ENCODE measurements around the gene CBLIF.
"Not testable (repeated sequence)": the region's sequence is repeated elsewhere in the genome, so short reads cannot be mapped to it uniquely, and the experiment has no call there.

The CBLIF gene

GRCh38 chr11:59845399-59845798 lies at the start of gene CBLIF:
CBLIF (minus strand) TSS chr11:59845499; CDS start chr11:59845453, 46 bp downstream.
- no peak for DNase-seq (ENCODE audit: low read depth in 2 of 2)

- no peak for DNase-seq (ENCODE audit: low read depth in 2 of 2)
These were observed 49.3 kb upstream of the CBLIF start for GRCh38 chr11:59894616-59895015.

GRCh38 chr11:59891781-59892181 lies 46.5 kb upstream of the CBLIF start:
- DNase-seq (ENCODE audit: low read depth in 2 of 2): no peak

- not testable (repeated sequence) for DNase-seq (ENCODE audit: low read depth in 2 of 2)
These were observed 41.9 kb upstream of the CBLIF start for GRCh38 chr11:59887156-59887555.

GRCh38 chr11:59883597-59883996 lies 38.3 kb upstream of the CBLIF start:
- no peak for DNase-seq (ENCODE audit: low read depth in 2 of 2)

GRCh38 chr11:59879567-59879966 lies 34.3 kb upstream of the CBLIF start:
- no peak for DNase-seq (ENCODE audit: low read depth in 2 of 2)

GRCh38 chr11:59878575-59878974 lies 33.3 kb upstream of the CBLIF start, which contains the start of gene OOSP3:
OOSP3 (plus strand) TSS chr11:59878782; CDS start chr11:59878809, 27 bp downstream.
- DNase-seq (ENCODE audit: low read depth in 2 of 2): no peak

- DNase-seq (ENCODE audit: low read depth in 2 of 2): no peak
These were observed 32.5 kb upstream of the CBLIF start for GRCh38 chr11:59877784-59878183.

GRCh38 chr11:59877325-59877724 lies 32.0 kb upstream of the CBLIF start:
- DNase-seq (ENCODE audit: low read depth in 2 of 2): no peak

- no peak for DNase-seq (ENCODE audit: low read depth in 2 of 2)
These were observed 30.7 kb upstream of the CBLIF start for GRCh38 chr11:59875856-59876519.

- DNase-seq (ENCODE audit: low read depth in 2 of 2): no peak
These were observed 26.8 kb upstream of the CBLIF start for GRCh38 chr11:59872076-59872475.

GRCh38 chr11:59867946-59868345 lies 22.6 kb upstream of the CBLIF start:
- DNase-seq (ENCODE audit: low read depth in 2 of 2): no peak

GRCh38 chr11:59866836-59867235 lies 21.5 kb upstream of the CBLIF start:
- no peak for DNase-seq (ENCODE audit: low read depth in 2 of 2)

GRCh38 chr11:59866397-59866796 lies 21.1 kb upstream of the CBLIF start, which contains the start of gene TCN1:
TCN1 (minus strand) TSS chr11:59866487; CDS start chr11:59866470, 17 bp downstream.
- DNase-seq (ENCODE audit: low read depth in 2 of 2): no peak

GRCh38 chr11:59865031-59865430 lies 19.7 kb upstream of the CBLIF start:
- DNase-seq (ENCODE audit: low read depth in 2 of 2): no peak

GRCh38 chr11:59862252-59862651 lies 17.0 kb upstream of the CBLIF start:
- no peak for DNase-seq (ENCODE audit: low read depth in 2 of 2)

- DNase-seq (ENCODE audit: low read depth in 2 of 2): no peak
These were observed 14.4 kb upstream of the CBLIF start for GRCh38 chr11:59859673-59860072.

- no peak for DNase-seq (ENCODE audit: low read depth in 2 of 2)
These were observed 12.4 kb upstream of the CBLIF start for GRCh38 chr11:59857439-59858434.

- DNase-seq (ENCODE audit: low read depth in 2 of 2): no peak
These were observed 9.6 kb upstream of the CBLIF start for GRCh38 chr11:59854871-59855270.

GRCh38 chr11:59851416-59851815 lies 6.1 kb upstream of the CBLIF start:
- not testable (repeated sequence) for DNase-seq (ENCODE audit: low read depth in 2 of 2)

GRCh38 chr11:59849551-59849950 lies 4.3 kb upstream of the CBLIF start:
- not testable (repeated sequence) for DNase-seq (ENCODE audit: low read depth in 2 of 2)

GRCh38 chr11:59849129-59849528 lies 3.8 kb upstream of the CBLIF start:
- DNase-seq (ENCODE audit: low read depth in 2 of 2): no peak

GRCh38 chr11:59848439-59848838 lies 3.1 kb upstream of the CBLIF start:
- not testable (repeated sequence) for DNase-seq (ENCODE audit: low read depth in 2 of 2)
